NCI-H226 (cell line): ENCODE measurements around the gene BAG3.

Source experiments
- DNase-seq: peaks from one replicate; pipeline ENCODE4 v3.0.0-alpha.2; 2015

Gene BAG3

GRCh38 chr10:119667562-119668328, 16.6 kb downstream of the BAG3 start:
- DNase-seq: peak; percentile 81

- no peak for DNase-seq
These were observed 17.3 kb downstream of the BAG3 start for GRCh38 chr10:119668461-119668860.

DNA sequence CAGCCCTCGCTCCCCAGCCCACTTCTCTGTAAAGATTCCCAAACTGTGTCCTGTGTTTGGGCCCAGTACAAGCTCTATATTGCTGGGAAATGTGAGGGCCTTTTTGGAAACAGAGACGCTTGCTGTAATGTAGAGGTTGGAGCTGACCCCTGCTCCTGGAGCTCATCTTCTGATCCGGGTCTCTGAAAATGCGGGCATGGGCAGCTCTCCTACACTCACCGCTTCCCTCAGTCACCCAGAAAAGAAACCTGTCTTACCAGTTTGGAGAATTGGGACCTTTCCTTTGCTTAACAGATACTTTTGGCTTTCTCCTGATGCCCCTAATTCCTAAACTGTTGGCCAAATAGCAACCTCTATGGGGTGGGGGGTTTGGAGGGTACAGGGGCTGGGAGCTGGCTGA, 18.2 kb downstream of the BAG3 start:
- DNase-seq: no peak

- no peak for DNase-seq
These were observed 18.9 kb downstream of the BAG3 start for GRCh38 chr10:119669975-119670640.

- DNase-seq: peak; percentile 45
These were observed 19.5 kb downstream of the BAG3 start for GRCh38 chr10:119670717-119671116.

DNA sequence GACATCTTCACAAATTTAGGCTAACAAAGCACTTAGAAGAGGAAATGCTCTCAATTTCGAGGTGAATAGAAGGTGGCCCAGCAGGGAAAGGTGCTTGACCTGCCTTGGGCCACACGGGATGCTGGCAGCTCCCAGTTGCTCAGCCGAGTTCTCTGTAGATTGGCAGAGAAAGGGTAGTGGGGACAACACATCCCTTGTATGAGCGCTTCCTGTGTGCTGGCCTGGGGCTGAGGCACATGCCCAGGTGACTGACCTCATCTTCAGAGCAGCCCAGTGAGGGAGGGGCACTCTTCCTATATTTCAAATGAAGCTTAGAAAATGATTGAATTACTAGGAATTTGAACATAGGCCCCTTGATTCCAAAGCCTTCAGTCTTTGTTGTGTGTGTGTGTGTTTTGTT, 20.2 kb downstream of the BAG3 start:
- DNase-seq: no peak

DNA sequence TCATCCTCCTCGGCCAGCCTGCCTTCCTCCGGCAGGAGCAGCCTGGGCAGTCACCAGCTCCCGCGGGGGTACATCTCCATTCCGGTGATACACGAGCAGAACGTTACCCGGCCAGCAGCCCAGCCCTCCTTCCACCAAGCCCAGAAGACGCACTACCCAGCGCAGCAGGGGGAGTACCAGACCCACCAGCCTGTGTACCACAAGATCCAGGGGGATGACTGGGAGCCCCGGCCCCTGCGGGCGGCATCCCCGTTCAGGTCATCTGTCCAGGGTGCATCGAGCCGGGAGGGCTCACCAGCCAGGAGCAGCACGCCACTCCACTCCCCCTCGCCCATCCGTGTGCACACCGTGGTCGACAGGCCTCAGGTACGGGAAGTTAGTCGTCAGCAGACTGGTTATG, 21.1 kb downstream of the BAG3 start:
- no peak for DNase-seq

DNA sequence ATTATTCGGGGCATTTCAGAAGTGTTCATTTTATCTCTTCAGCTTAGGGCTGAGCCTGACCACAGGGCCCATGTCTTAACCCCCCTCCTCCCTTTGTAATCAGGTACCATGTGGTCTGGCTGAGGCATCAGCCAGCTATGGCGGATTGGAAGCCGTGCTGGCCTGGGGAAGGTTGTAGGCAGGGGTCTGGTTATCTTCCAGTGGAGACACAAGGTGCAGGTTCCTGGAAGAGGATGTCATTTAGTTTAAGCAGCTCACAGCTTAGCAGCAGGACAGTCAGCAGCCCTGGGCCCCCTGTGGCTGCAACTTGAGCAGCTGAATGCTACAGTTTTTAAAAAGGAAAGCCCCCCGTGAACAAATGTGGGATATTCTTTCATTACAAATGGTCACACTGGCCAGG, 22.1 kb downstream of the BAG3 start:
- DNase-seq: no peak

- DNase-seq: no peak
These were observed 24.4 kb downstream of the BAG3 start for GRCh38 chr10:119675483-119676170.

DNA sequence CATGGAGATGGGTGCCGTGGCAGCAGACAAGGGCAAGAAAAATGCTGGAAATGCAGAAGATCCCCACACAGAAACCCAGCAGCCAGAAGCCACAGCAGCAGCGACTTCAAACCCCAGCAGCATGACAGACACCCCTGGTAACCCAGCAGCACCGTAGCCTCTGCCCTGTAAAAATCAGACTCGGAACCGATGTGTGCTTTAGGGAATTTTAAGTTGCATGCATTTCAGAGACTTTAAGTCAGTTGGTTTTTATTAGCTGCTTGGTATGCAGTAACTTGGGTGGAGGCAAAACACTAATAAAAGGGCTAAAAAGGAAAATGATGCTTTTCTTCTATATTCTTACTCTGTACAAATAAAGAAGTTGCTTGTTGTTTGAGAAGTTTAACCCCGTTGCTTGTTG, 25.9 kb downstream of the BAG3 start:
- no peak for DNase-seq

DNA sequence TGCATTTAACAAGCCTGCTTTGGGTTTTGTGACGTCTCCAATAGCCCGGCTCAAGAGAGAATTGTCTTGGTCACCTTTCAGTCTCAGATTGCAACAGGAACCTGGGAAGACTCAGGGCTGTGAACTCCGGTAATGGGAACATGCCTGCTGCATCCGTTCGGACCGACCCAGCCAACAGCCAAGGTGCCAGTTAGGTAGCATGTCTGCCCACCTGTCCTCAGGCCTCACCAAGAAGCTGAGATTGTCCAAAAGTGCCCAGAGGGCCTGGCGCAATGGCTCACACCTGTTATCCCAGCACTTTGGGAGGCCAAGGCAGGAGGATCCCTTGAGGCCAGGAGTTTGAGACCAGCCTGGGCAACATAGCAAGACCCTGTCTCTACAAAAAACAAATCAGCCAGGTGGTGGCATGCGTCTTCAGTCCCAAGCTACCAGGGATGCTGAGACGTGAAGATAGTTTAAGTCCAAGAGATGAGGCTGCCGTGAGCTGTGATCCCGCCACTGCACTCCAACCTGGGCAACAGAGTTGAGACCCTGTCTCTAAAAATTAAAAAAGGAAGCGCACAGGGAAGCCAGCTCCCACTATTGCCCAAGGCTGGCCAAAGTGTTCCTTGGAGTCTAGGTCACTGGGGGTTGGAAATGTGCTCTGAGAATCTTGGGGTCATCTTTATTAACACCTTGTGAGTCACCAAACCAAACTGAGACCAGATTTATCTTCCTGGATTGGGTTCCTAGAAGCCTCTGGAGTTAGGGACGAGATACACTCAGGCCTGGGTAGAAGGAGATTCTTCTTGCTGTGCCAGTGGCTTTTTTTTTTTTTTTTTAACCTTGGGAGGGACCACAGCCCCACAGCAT, 26.9 kb downstream of the BAG3 start:
- DNase-seq: no peak

DNA sequence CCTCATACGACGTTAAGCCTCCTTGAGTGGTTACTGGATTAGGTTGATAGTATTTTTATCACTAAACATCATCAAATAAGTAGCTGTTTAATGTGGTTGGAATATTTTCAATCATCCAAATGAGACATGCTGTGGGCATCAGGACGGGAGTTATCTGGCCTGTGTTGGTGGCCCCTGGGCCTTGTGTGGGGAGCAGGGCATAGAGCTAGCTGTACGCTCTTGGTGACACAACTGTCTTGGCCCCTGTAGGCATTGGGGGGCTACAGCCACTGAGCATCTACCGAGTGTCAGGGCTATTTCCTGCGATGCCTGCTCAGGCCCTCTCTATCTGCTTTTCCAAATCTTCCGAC, 28.3 kb downstream of the BAG3 start:
- no peak for DNase-seq

DNA sequence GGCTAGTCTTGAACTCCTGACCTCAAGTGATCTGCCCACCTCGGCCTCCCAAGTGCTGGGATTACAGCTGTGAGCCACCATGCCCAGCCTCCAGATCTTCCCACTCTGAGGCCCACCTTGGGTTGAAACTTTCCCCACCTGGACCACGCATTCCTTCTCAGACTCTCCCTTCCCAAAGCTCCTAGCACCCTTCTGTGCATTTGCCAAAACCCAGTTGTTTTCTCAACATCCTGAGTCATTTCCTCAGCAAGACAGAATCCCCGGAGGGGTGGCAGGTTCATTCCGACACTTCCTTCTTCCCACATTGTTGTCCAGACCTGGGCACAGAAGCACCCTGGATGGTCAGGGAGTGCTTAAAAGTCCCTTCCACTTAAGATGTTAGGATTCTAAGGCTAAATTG, 28.9 kb downstream of the BAG3 start:
- DNase-seq: peak; percentile 87

GRCh38 chr10:119680650-119681081, 29.5 kb downstream of the BAG3 start:
- DNase-seq: peak; percentile 22

GRCh38 chr10:119686465-119687191, 35.4 kb downstream of the BAG3 start:
- peak; percentile 77 for DNase-seq

DNA sequence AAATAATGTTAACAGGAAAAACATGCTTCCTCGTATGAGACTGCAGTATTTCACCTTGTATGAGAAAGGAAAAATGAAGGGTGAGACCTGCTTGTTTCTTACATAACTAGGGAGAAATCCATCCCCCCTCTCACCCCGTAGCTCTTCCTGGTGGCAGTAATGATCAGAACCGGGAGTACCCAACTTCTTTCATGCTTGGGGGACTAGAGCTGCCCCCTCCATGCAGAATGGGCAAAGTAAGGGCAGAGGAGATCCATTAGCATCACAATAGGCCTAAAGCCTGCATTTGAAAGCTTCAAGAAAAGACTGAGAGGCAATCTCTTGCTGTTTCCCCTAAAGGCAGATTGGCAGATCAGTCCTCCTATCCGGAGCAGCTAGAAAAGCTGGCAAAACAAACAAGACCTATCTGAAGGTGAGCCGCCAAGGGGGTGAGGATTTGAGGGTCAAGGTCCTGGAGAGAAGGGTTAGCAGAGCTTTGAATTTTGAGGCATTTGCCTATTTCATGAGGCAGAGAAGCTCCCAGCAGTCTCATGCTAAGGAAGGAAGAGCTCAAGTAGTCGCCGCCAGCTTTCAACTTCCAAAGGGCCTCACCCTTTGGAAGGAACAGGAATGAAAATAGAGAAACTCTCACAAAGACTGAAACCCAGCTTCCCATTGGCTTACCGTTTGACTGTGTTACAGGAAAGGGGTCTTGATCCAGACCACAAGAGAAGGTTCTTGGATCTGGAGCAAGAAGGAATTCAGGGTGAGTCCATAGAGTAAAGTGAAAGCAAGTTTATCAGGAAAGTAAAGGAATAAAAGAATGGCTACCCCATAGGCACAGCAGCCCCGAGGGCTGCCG, 36.2 kb downstream of the BAG3 start:
- DNase-seq: no peak

GRCh38 chr10:119688033-119688508, 36.9 kb downstream of the BAG3 start:
- DNase-seq: no peak

- DNase-seq: no peak
These were observed 37.9 kb downstream of the BAG3 start for GRCh38 chr10:119689016-119689580.

GRCh38 chr10:119691726-119692125, 40.5 kb downstream of the BAG3 start:
- DNase-seq: no peak

DNA sequence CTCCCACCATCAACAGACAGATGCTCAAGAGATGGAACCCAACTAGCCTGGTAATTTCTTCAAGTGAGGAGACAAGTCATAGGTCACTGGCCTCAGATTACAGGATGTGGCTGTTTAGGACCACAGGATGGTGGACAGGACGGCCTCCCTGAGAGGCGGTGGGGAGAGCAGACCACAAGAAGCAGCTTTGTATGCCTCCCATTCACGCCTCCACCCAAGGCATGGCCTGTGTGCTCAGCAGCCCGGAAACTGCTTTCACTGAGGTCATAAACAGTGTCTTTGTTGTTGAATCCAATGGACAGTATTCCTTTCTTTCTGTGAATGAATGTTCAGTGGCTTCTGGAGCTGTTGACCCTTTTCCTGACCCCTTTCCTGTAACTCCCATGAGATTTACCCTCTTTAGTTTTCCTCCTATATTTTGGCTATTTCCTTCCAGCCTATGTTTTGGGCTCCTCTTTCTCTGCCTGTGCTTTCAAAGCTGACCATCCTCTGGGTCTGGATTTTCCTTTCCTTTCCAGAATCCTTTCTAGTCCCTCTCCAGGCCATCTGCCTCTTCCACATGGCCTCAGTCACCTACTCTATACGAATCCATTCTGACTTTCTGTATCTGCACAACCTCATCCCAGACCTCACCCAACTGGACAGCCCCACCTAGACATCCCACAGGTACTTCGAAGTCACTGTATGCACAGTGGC, 42.2 kb downstream of the BAG3 start:
- no peak for DNase-seq
